ENCODE data around the gene LTBP3. TPM values are rescaled to one million over a fixed set of nuclear protein-coding genes. Genes with fewer than 3 reads are reported as not detected.

Gene LTBP3
- total and polyA plus RNA-seq, 2 donors (not counting 1 experiment from before 2014, with no cell fraction given): 37.3 to 40.4 TPM

DNA sequence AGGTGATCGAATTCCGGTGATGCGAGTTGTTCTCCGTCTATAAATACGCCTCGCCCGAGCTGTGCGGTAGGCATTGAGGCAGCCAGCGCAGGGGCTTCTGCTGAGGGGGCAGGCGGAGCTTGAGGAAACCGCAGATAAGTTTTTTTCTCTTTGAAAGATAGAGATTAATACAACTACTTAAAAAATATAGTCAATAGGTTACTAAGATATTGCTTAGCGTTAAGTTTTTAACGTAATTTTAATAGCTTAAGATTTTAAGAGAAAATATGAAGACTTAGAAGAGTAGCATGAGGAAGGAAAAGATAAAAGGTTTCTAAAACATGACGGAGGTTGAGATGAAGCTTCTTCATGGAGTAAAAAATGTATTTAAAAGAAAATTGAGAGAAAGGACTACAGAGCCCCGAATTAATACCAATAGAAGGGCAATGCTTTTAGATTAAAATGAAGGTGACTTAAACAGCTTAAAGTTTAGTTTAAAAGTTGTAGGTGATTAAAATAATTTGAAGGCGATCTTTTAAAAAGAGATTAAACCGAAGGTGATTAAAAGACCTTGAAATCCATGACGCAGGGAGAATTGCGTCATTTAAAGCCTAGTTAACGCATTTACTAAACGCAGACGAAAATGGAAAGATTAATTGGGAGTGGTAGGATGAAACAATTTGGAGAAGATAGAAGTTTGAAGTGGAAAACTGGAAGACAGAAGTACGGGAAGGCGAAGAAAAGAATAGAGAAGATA lies 59.0 kb downstream of the LTBP3 start, which contains the start of gene MALAT1:
Gene MALAT1, plus strand, starts transcription at position 69 of the 736 bp plus-strand sequence.
- peaks cover 3% of the 10 kb centered on the region for H4K20me1 ChIP-seq (ENCODE audit: control insufficient read depth, extremely low read depth, insufficient read depth, low read length)

DNA sequence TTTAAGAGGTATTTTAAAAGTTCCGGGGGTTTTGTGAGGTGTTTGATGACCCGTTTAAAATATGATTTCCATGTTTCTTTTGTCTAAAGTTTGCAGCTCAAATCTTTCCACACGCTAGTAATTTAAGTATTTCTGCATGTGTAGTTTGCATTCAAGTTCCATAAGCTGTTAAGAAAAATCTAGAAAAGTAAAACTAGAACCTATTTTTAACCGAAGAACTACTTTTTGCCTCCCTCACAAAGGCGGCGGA lies 59.5 kb downstream of the LTBP3 start:
- Histone ChIP-seq H3K4me3 (replicated peaks in 1 of 4; ENCODE audit: control extremely low read depth in 1 of 4, insufficient read depth in 1 of 4, low read depth in 3 of 4, low read length in 4 of 4) (peak overlapping the region; percentile 72 to 98 (median 76)), H3K4me2 (ENCODE audit: extremely low read depth, insufficient read depth, low read length) (peak overlapping the region; percentile 88), H3K4me1 (ENCODE audit: control insufficient read depth, extremely low read depth, insufficient read depth, low read length) (peaks cover 14% of the 10 kb centered on the region), H3K36me3 (ENCODE audit: control insufficient read depth, insufficient read depth, low read length) (peaks cover 4% of the 10 kb centered on the region), H2AFZ (ENCODE audit: low read length) (no peak overlapping the region), H3K9me3 (ENCODE audit: control insufficient read depth, insufficient read depth, low read depth, low read length) (no peaks in the 10 kb centered on the region), H3K27ac (ENCODE audit: insufficient read depth, low read length) (peak overlapping the region; percentile 100), H3K79me2 (ENCODE audit: control insufficient read depth, insufficient read depth, low read length) (peaks cover 80% of the 10 kb centered on the region), H4K20me1 (ENCODE audit: control insufficient read depth, extremely low read depth, insufficient read depth, low read length) (peaks cover 3% of the 10 kb centered on the region), H3K9ac (ENCODE audit: insufficient read depth, low read length) (peak overlapping the region; percentile 88), H3K27me3 (ENCODE audit: control insufficient read depth, insufficient read depth, low read length) (no peaks in the 10 kb centered on the region)
- DNase-seq (ENCODE audit: low read depth in 2 of 2): no peak
- TF ChIP-seq, protein P1, sequence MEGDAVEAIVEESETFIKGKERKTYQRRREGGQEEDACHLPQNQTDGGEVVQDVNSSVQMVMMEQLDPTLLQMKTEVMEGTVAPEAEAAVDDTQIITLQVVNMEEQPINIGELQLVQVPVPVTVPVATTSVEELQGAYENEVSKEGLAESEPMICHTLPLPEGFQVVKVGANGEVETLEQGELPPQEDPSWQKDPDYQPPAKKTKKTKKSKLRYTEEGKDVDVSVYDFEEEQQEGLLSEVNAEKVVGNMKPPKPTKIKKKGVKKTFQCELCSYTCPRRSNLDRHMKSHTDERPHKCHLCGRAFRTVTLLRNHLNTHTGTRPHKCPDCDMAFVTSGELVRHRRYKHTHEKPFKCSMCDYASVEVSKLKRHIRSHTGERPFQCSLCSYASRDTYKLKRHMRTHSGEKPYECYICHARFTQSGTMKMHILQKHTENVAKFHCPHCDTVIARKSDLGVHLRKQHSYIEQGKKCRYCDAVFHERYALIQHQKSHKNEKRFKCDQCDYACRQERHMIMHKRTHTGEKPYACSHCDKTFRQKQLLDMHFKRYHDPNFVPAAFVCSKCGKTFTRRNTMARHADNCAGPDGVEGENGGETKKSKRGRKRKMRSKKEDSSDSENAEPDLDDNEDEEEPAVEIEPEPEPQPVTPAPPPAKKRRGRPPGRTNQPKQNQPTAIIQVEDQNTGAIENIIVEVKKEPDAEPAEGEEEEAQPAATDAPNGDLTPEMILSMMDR (conservative IDR thresholded peaks at IDR 0.05 in 1 of 2, IDR thresholded peaks at IDR 0.05 in 1 of 2; ENCODE audit: low read depth in 1 of 2, low read length in 2 of 2): no peak
- TF ChIP-seq EZH2 (IDR thresholded peaks at IDR 0.05; ENCODE audit: low read length, missing control alignments): no peak

More for the DNA sequence above, 59.0 kb downstream of the LTBP3 start, which contains the start of gene MALAT1:
- TF ChIP-seq, protein P1 (conservative IDR thresholded peaks at IDR 0.05 in 1 of 2, IDR thresholded peaks at IDR 0.05 in 1 of 2; ENCODE audit: low read depth in 1 of 2, low read length in 2 of 2): no peak
- no peak for TF ChIP-seq EZH2 (IDR thresholded peaks at IDR 0.05; ENCODE audit: low read length, missing control alignments)
- Histone ChIP-seq H3K79me2 (ENCODE audit: control insufficient read depth, insufficient read depth, low read length) (peaks cover 85% of the 10 kb centered on the region), H3K9ac (ENCODE audit: insufficient read depth, low read length) (peak within 1 kb of the TSS; percentile 97), H3K4me1 (ENCODE audit: control insufficient read depth, extremely low read depth, insufficient read depth, low read length) (peaks cover 12% of the 10 kb centered on the region), H3K27me3 (ENCODE audit: control insufficient read depth, insufficient read depth, low read length) (no peaks in the 10 kb centered on the region), H3K9me3 (ENCODE audit: control insufficient read depth, insufficient read depth, low read depth, low read length) (no peaks in the 10 kb centered on the region), H3K4me3 (replicated peaks in 1 of 4; ENCODE audit: control extremely low read depth in 1 of 4, insufficient read depth in 1 of 4, low read depth in 3 of 4, low read length in 4 of 4) (peak within 1 kb of the TSS; percentile 72 to 98 (median 76)), H2AFZ (ENCODE audit: low read length) (no peak within 1 kb of the TSS), H3K27ac (ENCODE audit: insufficient read depth, low read length) (peak within 1 kb of the TSS; percentile 100), H3K4me2 (ENCODE audit: extremely low read depth, insufficient read depth, low read length) (peak within 1 kb of the TSS; percentile 88), H3K36me3 (ENCODE audit: control insufficient read depth, insufficient read depth, low read length) (peaks cover 4% of the 10 kb centered on the region)
- peak; percentile 92 to 98 for DNase-seq (ENCODE audit: low read depth in 2 of 2)

DNA sequence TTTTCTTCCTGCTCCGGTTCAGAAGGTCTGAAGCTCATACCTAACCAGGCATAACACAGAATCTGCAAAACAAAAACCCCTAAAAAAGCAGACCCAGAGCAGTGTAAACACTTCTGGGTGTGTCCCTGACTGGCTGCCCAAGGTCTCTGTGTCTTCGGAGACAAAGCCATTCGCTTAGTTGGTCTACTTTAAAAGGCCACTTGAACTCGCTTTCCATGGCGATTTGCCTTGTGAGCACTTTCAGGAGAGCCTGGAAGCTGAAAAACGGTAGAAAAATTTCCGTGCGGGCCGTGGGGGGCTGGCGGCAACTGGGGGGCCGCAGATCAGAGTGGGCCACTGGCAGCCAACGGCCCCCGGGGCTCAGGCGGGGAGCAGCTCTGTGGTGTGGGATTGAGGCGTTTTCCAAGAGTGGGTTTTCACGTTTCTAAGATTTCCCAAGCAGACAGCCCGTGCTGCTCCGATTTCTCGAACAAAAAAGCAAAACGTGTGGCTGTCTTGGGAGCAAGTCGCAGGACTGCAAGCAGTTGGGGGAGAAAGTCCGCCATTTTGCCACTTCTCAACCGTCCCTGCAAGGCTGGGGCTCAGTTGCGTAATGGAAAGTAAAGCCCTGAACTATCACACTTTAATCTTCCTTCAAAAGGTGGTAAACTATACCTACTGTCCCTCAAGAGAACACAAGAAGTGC lies 60.0 kb downstream of the LTBP3 start:
- peak overlapping the region; percentile 88 for H3K4me2 ChIP-seq (ENCODE audit: extremely low read depth, insufficient read depth, low read length)
- peak overlapping the region; percentile 100 for H3K27ac ChIP-seq (ENCODE audit: insufficient read depth, low read length)
- no peak overlapping the region for H2AFZ ChIP-seq (ENCODE audit: low read length)
- H3K4me1 ChIP-seq (ENCODE audit: control insufficient read depth, extremely low read depth, insufficient read depth, low read length): peaks cover 19% of the 10 kb centered on the region
- TF ChIP-seq, protein P1 (conservative IDR thresholded peaks at IDR 0.05 in 1 of 2, IDR thresholded peaks at IDR 0.05 in 1 of 2; ENCODE audit: low read depth in 1 of 2, low read length in 2 of 2): no peak
- no peak for TF ChIP-seq EZH2 (IDR thresholded peaks at IDR 0.05; ENCODE audit: low read length, missing control alignments)
- H3K9me3 ChIP-seq (ENCODE audit: control insufficient read depth, insufficient read depth, low read depth, low read length): no peaks in the 10 kb centered on the region
- no peaks in the 10 kb centered on the region for H3K27me3 ChIP-seq (ENCODE audit: control insufficient read depth, insufficient read depth, low read length)
- H3K4me3 ChIP-seq (replicated peaks in 1 of 4; ENCODE audit: control extremely low read depth in 1 of 4, insufficient read depth in 1 of 4, low read depth in 3 of 4, low read length in 4 of 4): peak overlapping the region; percentile 72 to 98 (median 76)
- peaks cover 4% of the 10 kb centered on the region for H3K36me3 ChIP-seq (ENCODE audit: control insufficient read depth, insufficient read depth, low read length)
- peak overlapping the region; percentile 88 for H3K9ac ChIP-seq (ENCODE audit: insufficient read depth, low read length)
- H3K79me2 ChIP-seq (ENCODE audit: control insufficient read depth, insufficient read depth, low read length): peaks cover 79% of the 10 kb centered on the region
- DNase-seq (ENCODE audit: low read depth in 2 of 2): peak; percentile 61 to 79
- peaks cover 3% of the 10 kb centered on the region for H4K20me1 ChIP-seq (ENCODE audit: control insufficient read depth, extremely low read depth, insufficient read depth, low read length)
